HG02870 (cell line): Measurements from ENCODE around the gene HECW1.
"Not testable (repeated sequence)": the region's sequence is repeated elsewhere in the genome, so short reads cannot be mapped to it uniquely, and the experiment has no call there.

Experiments used
- ATAC-seq: cut with Tn5 transposase; IDR thresholded peaks from one replicate; pipeline ENCODE4 v1.9.1; 2021; ENCODE audit warnings: mild to moderate bottlenecking, moderate library complexity; ENCODE audit not compliant: unreplicated experiment

Gene HECW1

DNA sequence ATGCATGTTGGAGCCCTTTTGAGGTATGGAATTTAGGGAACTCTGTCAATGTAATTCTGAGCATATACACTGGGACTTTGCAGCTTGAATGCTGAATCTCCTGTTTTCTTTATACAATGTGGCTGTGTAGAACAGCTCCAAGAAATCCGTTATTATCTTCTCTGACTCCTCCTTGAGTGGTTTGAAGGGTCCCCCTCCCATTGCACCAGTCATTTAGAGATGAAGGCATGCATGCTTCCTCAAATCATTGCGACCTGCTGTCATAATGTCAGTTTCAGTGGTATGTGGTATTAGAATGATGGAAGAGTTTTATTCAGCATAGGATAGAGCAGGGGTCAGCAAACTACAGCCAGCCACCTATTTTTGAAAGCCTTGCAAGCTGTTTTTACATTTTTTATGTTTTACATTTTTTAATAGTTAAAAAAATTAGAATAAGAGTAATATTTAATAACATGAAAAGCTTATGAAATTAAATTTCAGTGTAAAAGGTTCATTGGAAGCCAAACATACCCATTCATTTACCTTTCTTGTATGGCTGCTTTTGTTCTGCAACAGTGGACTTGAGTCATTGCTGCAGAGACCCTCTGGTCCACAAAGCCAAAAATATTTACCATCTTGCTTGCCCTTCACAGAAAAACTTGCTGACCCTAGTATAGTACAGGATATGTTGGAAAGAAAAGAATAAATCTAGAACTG lies 478.6 kb downstream of the HECW1 start:
- peak; percentile 75 for ATAC-seq

DNA sequence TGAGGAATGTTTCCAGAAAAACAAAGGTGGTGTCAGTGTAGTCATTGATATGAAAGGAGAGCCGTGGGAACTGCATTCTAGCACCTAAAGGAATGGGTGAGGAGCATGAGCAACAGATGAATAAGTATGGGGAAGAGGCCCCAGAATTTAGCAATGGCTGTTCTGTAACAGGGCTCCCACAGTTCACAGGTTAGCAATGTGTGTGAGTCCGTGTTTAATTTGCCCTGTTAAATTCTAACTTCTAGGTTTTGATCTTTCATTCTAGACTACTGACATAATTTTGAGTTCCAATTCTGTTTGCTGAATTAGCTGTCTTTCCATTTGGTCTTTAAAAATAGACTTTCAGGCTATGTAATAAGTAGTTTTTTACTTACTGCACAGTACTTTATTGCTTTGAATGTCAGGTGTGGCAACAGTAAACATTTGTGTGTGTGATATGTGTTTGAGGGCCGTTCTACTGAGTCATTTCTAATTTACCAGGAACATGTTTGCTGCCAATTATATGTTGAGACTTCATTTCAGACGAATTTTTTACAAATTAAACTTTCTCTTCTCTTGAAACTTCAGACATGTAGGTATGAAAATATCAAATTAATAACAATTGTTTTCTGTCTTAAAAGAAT lies 479.2 kb downstream of the HECW1 start:
- ATAC-seq = peak; percentile 22

DNA sequence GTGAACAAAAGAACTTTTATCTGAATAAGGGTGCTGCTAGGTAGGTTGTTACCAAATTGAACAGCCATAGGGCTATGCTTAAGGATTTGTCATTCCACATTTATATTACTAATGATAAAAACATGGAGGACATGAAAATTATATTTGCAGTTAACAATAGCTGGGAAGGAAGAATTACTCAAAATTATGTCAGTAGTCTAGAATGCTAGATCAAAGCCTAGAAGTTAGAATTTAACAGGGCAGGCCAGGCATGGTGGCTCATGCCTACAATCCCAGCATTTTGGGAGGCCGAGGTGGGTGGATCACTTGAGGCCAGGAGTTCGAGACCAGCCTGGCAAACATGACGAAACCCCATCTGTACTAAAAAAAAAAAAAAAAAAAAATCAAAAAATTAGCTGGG lies 479.9 kb downstream of the HECW1 start:
- ATAC-seq = no peak

DNA sequence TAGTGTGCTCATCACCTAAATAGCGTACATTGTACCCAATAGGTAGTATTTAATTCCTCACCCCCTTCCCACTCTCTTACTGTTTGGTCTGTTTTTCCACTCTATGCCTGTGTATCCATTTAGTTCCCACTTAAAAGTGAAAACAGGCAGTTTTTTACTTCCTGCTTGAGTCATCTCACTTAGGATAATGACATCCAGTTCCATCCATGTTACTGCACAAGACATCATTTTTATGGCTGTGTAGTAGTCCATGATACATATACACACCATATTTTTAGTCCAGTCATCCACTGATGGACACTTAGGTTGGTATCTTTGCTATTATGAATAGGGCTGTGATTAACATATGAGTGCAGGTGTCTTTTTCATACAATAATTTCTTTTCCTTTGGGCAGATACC lies 480.6 kb downstream of the HECW1 start:
- ATAC-seq = no peak

DNA sequence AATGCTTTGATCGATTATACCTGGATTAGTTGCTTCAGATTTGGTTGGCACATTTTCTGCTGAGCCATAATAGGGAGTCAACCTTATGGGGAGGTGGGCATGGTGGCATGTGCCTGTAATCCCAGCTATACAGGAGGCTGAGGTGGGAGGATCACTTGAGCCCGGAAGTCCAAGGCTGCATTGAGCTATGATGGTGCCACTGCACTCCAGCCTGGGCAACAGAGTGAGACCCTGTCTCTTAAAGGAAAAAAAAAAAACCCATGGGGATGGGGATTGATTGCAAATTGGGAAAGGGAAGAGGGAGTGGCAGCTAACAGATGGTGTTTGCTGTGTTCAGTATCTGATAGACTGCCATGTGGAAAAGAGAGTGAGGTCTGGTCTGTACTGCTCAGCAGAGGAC lies 481.6 kb downstream of the HECW1 start:
- ATAC-seq = no peak

DNA sequence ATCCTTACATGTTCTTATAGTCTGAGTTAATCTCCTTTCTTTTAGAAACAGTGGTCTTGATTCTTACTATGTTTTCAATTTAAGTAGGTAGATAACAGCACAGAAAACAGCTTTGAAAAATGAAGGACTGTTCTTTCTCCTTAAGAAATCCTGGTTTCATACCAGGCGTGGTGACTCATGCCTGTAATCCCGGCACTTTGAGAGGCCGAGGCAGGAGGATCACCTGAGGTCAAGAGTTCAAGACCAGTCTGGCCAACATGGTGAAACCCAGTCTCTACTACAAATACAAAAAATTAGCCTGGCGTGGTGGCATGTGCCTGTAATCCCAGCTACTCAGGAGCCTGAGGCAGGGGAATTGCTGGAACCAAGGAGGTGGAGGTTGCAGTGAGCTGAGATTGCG lies 484.0 kb downstream of the HECW1 start:
- ATAC-seq = not testable (repeated sequence)

DNA sequence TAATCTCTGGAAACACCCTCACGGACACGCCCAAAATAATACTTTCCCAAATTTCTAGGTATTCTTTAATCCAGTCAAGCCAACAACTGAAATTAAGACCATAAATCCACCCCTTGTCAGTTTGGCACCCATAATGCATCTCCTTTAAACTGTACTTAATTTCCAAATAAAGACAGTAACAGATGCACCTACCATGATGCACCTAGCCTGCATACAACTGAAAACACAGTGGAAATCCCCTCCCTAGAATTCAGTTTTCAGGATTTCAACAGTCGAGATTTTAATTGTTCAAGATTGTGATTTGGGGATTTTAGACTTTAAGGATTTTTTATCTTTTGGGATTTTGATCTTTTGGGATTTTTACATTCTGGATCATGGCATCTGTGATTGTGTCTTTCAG lies 487.6 kb downstream of the HECW1 start:
- ATAC-seq = no peak

DNA sequence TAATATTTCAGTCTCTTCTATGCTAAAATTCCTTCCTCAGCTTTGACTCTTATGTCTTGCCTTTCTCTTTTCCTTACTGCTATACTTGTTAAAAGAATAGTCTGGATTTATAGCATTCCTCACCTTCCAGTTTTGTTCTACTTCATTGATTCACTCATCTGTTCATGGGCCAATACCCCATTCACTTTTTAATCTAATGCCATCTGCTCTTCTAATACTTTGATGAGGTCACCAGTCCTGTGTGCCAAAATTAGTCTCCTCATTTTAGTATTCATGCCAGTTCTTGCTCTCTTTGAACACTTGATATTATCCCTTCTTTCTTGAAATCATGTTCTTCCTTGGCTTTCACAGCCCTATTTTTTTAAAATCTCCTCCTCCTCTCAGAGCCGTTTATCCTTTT lies 489.8 kb downstream of the HECW1 start:
- ATAC-seq = no peak

DNA sequence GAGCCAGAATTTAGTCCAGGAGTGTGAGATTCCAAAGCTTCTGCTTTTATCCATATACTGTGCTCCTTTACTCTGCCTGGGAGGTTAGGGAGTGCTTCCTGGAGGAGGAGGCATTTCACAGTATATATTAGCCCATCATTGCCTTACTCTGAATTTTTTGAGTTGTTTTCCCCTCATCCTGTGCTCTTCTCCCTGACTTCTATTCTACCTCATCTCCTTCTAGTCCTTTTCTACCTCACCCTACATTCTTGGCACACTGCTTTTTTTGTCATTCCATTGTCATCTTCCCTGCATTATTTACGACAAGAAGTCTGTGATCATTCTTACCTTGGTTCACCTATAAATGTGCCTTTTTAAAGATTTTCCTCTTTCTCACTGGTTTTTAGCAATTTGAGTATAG lies 491.8 kb downstream of the HECW1 start:
- no peak for ATAC-seq

DNA sequence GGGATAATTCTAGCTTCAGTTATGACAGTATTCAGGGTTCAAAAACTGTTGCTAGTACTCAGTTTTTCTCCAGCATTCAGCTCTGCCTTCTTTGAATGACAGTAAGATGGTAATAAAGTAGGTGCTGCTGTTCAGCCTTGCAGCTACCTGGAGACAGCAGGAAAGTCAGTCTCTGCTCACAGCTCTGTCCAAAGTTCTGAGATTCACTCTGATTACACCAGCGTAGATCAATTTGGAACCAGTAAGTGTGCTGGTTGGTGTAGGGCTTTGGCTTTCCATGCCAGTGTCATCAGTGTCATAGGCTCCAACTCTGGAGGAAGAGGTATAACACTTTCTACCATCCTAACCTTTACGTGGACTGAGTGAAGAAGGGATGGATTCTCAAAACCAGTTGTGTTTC lies 496.6 kb downstream of the HECW1 start:
- no peak for ATAC-seq

DNA sequence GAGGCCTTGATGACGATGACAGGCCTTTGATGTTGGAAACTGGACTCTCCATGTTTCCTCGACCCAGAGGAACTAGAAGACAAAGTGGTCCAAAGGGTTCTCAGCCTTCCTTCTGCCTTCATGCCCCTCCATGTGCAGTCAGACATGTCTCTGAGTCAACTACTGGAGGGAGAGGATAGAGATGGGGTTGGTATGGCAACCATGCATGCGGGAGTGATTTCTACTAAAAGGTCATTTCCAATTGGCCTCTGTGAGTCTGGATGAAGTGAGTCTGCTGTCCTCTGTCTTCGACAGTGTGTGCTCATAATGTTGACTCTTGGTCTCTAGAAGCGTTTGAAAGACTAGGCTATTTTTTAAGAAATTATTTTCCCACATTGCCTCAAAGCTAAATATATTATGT lies 499.7 kb downstream of the HECW1 start:
- no peak for ATAC-seq

DNA sequence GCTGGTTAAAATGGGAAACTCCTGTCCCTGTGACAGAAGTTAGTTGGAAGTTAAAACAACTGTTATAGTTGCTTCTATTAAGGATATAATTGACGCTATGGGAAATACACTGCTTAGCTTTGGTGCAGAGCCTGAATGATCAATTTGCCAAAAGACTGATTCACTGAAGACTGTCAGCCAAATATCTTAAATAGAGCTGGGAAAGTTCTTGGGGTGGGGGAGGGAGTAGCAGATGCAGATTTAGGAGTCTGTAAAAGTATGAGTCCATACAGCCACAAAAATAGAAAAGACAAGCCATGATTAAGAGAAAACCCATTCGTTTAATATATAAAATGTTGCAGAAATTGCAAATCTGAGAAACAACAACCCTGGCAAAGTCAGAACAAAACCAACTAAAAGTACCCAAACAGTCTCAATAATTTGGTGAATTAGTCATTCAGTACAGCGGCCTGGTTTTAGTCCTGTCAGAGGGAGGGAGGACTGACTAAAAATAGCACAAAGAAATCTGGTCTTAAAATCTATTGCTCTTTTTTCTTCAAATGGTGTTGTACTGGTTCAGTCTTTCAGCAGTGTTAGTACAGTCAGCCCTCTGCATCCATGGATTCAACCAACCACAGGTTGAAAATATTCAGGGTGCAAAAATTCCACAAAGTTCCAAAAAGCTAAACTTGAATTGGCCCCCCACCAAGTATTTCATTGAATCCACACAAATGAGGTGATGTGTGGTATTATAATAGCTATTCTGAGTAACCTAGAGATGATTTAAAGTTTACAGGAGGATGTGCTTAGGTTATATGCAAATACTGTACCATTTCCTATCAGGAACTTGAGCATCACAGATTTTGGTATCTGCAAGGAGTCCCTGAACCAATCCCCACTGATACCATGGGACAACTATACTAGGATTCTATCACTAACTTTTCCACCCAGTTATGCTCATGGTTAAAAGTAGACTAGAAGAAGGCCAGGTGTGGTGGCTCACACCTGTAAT lies 500.4 kb downstream of the HECW1 start:
- ATAC-seq = peak; percentile 84
